ENCODE data around the gene TUT1.
"Not testable (repeated sequence)": the region's sequence is repeated elsewhere in the genome, so short reads cannot be mapped to it uniquely, and the experiment has no call there.

The TUT1 gene

GRCh38 chr11:62585356-62585755 lies 6.0 kb downstream of the TUT1 start:
- in situ Hi-C loops (cut with MboI; ENCODE audit: low pct_unique_long_range_greater_than_20kb, low sequenced_read_pairs); DNase-seq: not testable (repeated sequence)

DNA sequence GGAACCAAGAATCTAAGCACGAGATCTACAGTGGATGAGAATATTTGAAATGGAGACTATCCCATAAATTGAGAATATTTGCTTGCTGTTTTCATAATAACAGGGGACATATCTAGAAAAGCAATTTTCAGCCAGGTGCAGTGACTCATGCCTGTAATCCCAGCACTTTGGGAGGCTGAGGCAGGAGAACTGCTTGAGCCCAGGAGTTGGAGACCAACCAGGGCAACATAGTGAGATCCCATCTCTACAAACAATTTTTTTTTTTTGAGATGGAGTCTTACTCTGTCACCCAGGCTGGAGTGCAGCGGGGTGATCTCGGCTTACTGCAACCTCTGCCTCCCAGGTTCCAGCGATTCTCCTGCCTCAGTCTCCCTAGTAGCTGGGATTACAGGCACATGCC lies 9.6 kb downstream of the TUT1 start:
- in situ Hi-C loops (cut with MboI; ENCODE audit: low pct_unique_long_range_greater_than_20kb, low sequenced_read_pairs); DNase-seq: not testable (repeated sequence)

DNA sequence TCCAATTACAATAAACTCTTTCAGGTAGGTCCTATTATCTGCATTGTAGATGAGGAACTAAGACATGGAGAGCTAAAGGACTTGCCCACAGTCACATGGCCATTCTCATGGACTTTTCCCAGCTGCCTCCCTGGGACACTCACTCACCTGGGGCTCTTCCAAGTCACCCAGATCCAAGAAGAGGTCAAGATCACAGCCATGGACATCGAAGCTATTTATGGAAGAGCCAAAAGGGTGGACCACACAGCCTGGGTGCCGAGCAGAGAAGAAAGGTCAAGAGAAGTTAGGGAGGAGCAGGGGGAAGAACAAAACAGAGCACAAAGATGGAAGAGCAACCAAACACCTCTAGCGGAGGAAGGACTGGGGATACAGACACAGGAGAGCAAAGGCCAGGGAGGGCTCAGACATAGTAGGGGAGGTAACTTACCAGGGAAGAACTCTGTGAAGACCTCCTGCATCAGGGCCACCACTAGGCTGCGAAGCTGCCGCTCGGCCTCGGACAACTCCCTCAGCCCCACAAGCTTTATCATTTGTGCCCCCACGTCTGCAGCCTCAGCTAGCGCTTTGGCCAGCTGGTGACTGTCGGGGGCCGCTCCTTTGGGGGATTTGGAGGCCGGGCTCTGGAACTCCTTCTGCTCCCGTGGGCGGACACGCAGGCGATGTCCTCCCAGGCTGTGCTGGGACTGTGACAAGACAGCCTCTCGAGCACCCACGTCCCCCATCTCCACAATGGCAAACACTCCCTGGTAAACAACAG lies 10.2 kb downstream of the TUT1 start:
- no peak for DNase-seq
- in situ Hi-C loops (cut with MboI; ENCODE audit: low pct_unique_long_range_greater_than_20kb, low sequenced_read_pairs), result no loop called here

DNA sequence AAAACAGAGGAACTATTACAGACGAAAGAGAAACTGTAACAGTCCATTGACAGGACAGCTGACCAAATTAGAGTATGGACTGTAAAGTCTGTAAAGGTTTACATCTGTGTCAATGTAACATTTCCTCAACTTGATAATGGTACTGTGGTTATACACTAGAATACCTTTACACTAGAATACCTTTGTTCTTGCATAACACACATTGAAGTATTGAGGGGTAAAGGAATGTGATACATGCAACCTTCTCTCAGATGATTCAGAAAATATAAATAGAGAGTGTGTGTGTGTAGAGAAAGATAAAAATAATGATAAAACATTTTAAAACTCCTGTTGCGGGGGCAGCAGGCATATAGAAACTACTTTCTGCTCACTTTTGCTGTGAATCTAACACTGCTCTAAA lies 12.1 kb downstream of the TUT1 start:
- no peak for DNase-seq
- in situ Hi-C loops (cut with MboI; ENCODE audit: low pct_unique_long_range_greater_than_20kb, low sequenced_read_pairs), result no loop called here

- no peak for DNase-seq
- in situ Hi-C loops (cut with MboI; ENCODE audit: low pct_unique_long_range_greater_than_20kb, low sequenced_read_pairs), result no loop called here
Observed at GRCh38 chr11:62578541-62578940, 12.8 kb downstream of the TUT1 start.

GRCh38 chr11:62577046-62577714 lies 14.1 kb downstream of the TUT1 start:
- in situ Hi-C loops (cut with MboI; ENCODE audit: low pct_unique_long_range_greater_than_20kb, low sequenced_read_pairs), result no loop called here
- DNase-seq, result no peak

GRCh38 chr11:62575837-62576236 lies 15.5 kb downstream of the TUT1 start:
- in situ Hi-C loops (cut with MboI; ENCODE audit: low pct_unique_long_range_greater_than_20kb, low sequenced_read_pairs), result no loop called here
- no peak for DNase-seq

DNA sequence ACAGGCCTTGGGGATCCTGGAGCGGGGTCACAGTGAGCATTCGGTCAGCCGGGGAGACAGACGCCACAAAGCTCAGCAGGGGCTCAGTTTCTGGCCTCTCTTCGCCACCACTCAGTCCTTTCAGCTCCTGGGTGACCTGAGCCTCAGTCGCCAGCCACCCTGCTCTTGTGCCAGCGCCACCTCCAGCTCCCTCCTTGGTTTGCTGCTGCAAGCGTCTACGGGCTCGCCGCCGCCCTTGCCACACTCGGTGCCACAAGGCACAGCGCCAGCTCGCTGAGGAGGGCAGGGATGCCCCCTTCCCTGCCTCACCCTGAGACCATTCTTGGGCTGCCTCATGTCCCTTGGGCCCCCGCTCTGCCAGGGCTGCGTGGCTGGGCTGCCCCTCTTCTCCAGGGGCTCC lies 16.2 kb downstream of the TUT1 start:
- in situ Hi-C loops (cut with MboI; ENCODE audit: low pct_unique_long_range_greater_than_20kb, low sequenced_read_pairs), result no loop called here
- no peak for DNase-seq

DNA sequence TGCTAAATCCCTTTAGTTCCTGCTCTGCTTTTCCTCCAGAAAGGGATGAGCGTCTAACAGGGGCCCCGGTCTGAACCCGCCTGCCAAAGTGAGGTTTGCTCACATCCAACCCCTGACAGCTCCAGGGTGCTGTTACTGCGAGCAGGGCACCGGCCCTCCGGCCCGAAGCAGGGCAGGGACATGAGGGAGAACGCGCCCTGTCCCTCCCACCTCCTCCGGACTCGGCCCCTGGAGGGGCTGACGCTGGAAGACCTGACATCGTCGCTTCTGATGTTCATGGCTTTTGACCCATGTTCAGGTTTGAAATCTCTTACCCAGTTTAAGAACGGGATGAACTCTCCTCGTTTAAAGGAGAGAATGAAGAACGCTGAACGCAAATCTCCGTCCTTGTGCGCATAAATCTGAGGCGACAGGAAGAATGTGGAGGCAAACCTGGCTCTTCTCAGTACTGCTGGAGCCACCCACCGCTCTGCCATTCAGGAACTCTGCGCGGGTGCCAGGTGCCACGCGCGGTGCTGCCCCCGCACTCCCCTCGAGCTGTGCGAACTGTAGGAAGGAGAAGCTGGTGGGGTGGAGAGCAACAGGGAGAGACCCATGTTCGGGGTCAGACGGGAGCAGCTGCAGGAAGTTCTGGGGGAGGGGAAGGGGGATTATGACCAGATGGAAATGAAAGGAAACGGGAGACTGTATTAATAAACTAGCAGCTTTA lies 16.8 kb downstream of the TUT1 start:
- in situ Hi-C loops (cut with MboI; ENCODE audit: low pct_unique_long_range_greater_than_20kb, low sequenced_read_pairs), result no loop called here
- DNase-seq, result peak; percentile 65

DNA sequence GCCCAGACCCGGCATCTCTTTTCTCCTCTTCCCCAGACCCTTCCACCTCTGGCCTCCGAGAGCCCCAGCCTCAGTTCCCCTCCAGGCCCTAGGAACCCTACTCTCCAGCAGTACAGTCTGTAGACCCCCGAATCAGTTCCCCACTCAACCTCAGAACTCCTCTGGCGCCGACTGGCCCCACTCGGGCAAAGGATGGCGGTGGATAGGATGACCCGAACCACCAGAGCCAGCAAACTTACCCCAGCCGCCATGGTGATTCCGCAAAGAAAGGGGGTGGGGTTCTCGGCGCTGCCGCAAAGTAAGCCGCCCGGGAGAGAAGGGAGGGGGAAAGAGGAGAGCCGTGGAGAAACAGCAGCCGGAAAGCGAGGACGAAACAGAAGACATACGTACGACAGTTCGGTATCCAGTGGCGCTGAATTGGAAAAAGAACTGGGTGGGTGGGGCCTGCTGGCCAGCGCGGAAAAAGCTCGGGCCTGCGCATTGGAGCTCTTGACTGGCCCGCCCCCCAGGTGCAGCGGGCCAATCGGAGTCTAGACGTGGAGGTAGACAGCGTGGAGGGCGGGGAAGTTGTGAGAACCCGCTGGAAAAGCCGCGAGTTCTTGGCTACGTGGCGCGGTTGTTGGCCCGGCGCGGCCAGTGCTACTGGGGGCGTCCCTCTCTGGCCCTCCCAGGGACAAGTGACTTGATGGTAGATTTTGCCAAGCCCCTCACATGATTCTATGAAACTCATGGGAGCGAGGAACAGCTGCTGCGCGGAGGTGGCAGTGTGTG lies 17.5 kb downstream of the TUT1 start, which contains the start of gene EEF1G:
Gene EEF1G (minus strand): TSS at position 300 of the 771 bp plus-strand sequence. CDS start 49 bp downstream, at position 251.
- in situ Hi-C loops (cut with MboI; ENCODE audit: low pct_unique_long_range_greater_than_20kb, low sequenced_read_pairs), result no loop called here

GRCh38 chr11:62573006-62573591 lies 18.2 kb downstream of the TUT1 start:
- in situ Hi-C loops (cut with MboI; ENCODE audit: low pct_unique_long_range_greater_than_20kb, low sequenced_read_pairs), result no loop called here
- DNase-seq, result peak; percentile 30

More for the DNA sequence above, 17.5 kb downstream of the TUT1 start, which contains the start of gene EEF1G:
- peak; percentile 100 for DNase-seq

- no peak for DNase-seq
- in situ Hi-C loops (cut with MboI; ENCODE audit: low pct_unique_long_range_greater_than_20kb, low sequenced_read_pairs), result no loop called here
Observed at GRCh38 chr11:62572431-62572830, 18.9 kb downstream of the TUT1 start.

DNA sequence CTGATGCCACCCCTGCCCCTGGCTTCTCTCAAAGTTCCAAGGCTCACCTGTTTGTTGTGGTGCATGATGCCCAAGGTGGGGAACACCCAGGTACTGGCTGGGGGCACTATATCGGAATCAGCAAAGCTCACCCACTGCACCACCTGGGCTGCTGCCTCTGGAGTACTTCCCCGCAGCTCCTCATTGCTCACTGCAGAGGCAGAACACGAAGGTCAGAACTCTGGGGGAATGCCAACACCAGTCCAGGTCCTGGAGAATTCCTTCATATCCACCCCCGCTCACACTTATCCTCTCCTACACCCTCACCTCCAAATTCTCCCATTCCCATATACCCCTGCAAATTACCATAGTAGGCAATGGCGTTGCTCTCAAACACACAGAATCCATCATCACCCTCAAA lies 19.8 kb downstream of the TUT1 start:
- DNase-seq; in situ Hi-C loops (cut with MboI; ENCODE audit: low pct_unique_long_range_greater_than_20kb, low sequenced_read_pairs): not testable (repeated sequence)

- DNase-seq; in situ Hi-C loops (cut with MboI; ENCODE audit: low pct_unique_long_range_greater_than_20kb, low sequenced_read_pairs): not testable (repeated sequence)
Observed at GRCh38 chr11:62570903-62571302, 20.4 kb downstream of the TUT1 start.

- DNase-seq, result no peak
- in situ Hi-C loops (cut with MboI; ENCODE audit: low pct_unique_long_range_greater_than_20kb, low sequenced_read_pairs), result no loop called here
Observed at GRCh38 chr11:62569611-62570010, 21.7 kb downstream of the TUT1 start.

- no peak for DNase-seq
- in situ Hi-C loops (cut with MboI; ENCODE audit: low pct_unique_long_range_greater_than_20kb, low sequenced_read_pairs), result no loop called here
Observed at GRCh38 chr11:62567018-62567633, 24.2 kb downstream of the TUT1 start.

DNA sequence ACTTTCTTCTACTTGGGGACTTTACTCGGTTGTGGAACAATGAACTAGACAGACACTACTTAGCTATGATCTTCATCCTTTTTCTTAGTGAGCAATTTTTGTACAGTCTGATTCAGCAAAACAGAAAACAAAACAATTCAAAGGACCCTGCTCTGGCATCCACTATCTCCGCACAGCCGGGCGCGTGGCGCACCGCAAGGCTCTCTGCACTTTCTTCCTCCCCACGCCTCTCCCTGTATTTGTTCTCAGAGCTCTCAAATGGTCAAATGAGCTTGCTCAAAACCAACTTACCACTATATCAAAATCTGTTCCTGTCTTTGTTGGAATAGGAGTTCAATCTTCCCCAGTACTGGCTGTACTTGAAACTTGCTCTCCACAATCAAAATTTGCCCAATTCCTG lies 25.1 kb downstream of the TUT1 start:
- DNase-seq, result no peak
- in situ Hi-C loops (cut with MboI; ENCODE audit: low pct_unique_long_range_greater_than_20kb, low sequenced_read_pairs), result no loop called here

- in situ Hi-C loops (cut with MboI; ENCODE audit: low pct_unique_long_range_greater_than_20kb, low sequenced_read_pairs), result no loop called here
Observed at GRCh38 chr11:62565100-62565802, 26.1 kb downstream of the TUT1 start.

More at GRCh38 chr11:62565100-62565802, 26.1 kb downstream of the TUT1 start:
- DNase-seq, result no peak

All from KBM-7 (cell line).